HG03060 (cell line): ENCODE measurements around the gene TSC22D4.
"Not testable (repeated sequence)": the region's sequence is repeated elsewhere in the genome, so short reads cannot be mapped to it uniquely, and the experiment has no call there.

Source experiments
- ATAC-seq: cut with Tn5 transposase; IDR thresholded peaks from one replicate; pipeline ENCODE4 v1.9.1; 2021; ENCODE audit warnings: low read depth, moderate number of reproducible peaks; ENCODE audit not compliant: unreplicated experiment

TSC22D4 gene

GRCh38 chr7:100478958-100479660, at the start of gene TSC22D4:
Gene TSC22D4, minus strand, starts transcription at chr7:100479214. Its CDS starts 1,176 bp downstream, at chr7:100478038.
- ATAC-seq: peak; percentile 38

GRCh38 chr7:100528108-100528866, 49.3 kb upstream of the TSC22D4 start:
- ATAC-seq: not testable (repeated sequence)

- ATAC-seq: not testable (repeated sequence)
Observed at GRCh38 chr7:100523192-100523591, 44.2 kb upstream of the TSC22D4 start.

GRCh38 chr7:100521909-100522593, 43.0 kb upstream of the TSC22D4 start:
- ATAC-seq: not testable (repeated sequence)

- no peak for ATAC-seq
Observed at GRCh38 chr7:100521076-100521475, 42.1 kb upstream of the TSC22D4 start.

GRCh38 chr7:100520138-100520537, 41.1 kb upstream of the TSC22D4 start:
- ATAC-seq: no peak

GRCh38 chr7:100519580-100519979, 40.6 kb upstream of the TSC22D4 start:
- ATAC-seq: no peak

GRCh38 chr7:100517305-100517704, 38.3 kb upstream of the TSC22D4 start:
- ATAC-seq: no peak

- ATAC-seq: no peak
Observed at GRCh38 chr7:100516135-100516812, 37.3 kb upstream of the TSC22D4 start.

GRCh38 chr7:100515072-100515532, 36.1 kb upstream of the TSC22D4 start:
- no peak for ATAC-seq

- ATAC-seq: no peak
Observed at GRCh38 chr7:100513212-100513810, 34.3 kb upstream of the TSC22D4 start.

- ATAC-seq: no peak
Observed at GRCh38 chr7:100510437-100511239, 31.6 kb upstream of the TSC22D4 start.

GRCh38 chr7:100509231-100509630, 30.2 kb upstream of the TSC22D4 start:
- no peak for ATAC-seq

- no peak for ATAC-seq
Observed at GRCh38 chr7:100506356-100506923, 27.4 kb upstream of the TSC22D4 start.

- no peak for ATAC-seq
Observed at GRCh38 chr7:100504887-100505611, 26.0 kb upstream of the TSC22D4 start.

GRCh38 chr7:100504031-100504430, 25.0 kb upstream of the TSC22D4 start:
- ATAC-seq: not testable (repeated sequence)

GRCh38 chr7:100500743-100501142, 21.7 kb upstream of the TSC22D4 start:
- ATAC-seq: not testable (repeated sequence)

- no peak for ATAC-seq
Observed at GRCh38 chr7:100496509-100496908, 17.5 kb upstream of the TSC22D4 start.
